Gastrocnemius medialis (tissue), 4 donors: ENCODE data around the gene AP3B2. TPM values are rescaled to one million over a fixed set of nuclear protein-coding genes. Genes with fewer than 3 reads are reported as not detected.

Source experiments
- ATAC-seq, 2 donors: fragments of 150-250 bp; one replicate each; pipeline ENCODE4 v1.9.1; 2016
- DNase-seq, 2 donors: peaks; one replicate each; pipeline ENCODE4 v3.0.0-alpha.2; 2019
- H3K27ac ChIP-seq, 4 donors: fragments of 200-600 bp; sonication (generic); 1 replicate in 1 of 4; 2 replicates in 3 of 4; pipeline ENCODE4 v1.5.1; 2016 to 2018; ENCODE audit warnings: mild to moderate bottlenecking in 2 of 4, moderate library complexity in 1 of 4
- H3K27me3 ChIP-seq, 3 donors: fragments of 200-600 bp; sonication (generic) in 2 of 3; 1 replicate in 1 of 3; 2 replicates in 2 of 3; pipeline versions ENCODE4 v1.5.1 to v1.6.0; 2016 to 2019; ENCODE audit warnings: mild to moderate bottlenecking in 1 of 3, moderate library complexity in 1 of 3
- H3K36me3 ChIP-seq, 2 donors: fragments of 200-600 bp; sonication (generic) in 1 of 2; one replicate each; pipeline ENCODE4 v1.5.1; 2017 to 2018
- H3K4me1 ChIP-seq, 2 donors: fragments of 200-600 bp; sonication (generic) in 1 of 2; one replicate each; pipeline ENCODE4 v1.5.1; 2016 to 2017; ENCODE audit warnings: mild to moderate bottlenecking in 2 of 2
- H3K4me3 ChIP-seq, 4 donors: fragments of 200-600 bp; sonication (generic) in 3 of 4; 1 replicate in 1 of 4; 2 replicates in 3 of 4; pipeline ENCODE4 v1.5.1; 2016 to 2019; ENCODE audit warnings: mild to moderate bottlenecking in 2 of 4
- H3K9me3 ChIP-seq, 3 donors: fragments of 200-600 bp; sonication (generic) in 2 of 3; 1 replicate in 1 of 3; 2 replicates in 2 of 3; pipeline ENCODE4 v1.5.1; 2016 to 2019
- POLR2A ChIP-seq, 2 donors: fragments of 450-650 bp; IDR thresholded peaks; one replicate each; pipeline ENCODE4 v1.6.1; 2017; ENCODE audit warnings: antibody characterized with exemption in 2 of 2, mild to moderate bottlenecking in 2 of 2, moderate library complexity in 2 of 2
- in situ Hi-C, 4 donors: fragments of 200-750 bp; cut with MboI; loops; one replicate each; pipeline versions ENCODE4 v1.15.0 to v1.8.0; 2017; ENCODE audit warnings: low sequenced_read_pairs in 4 of 4
- intact Hi-C: fragments of 100-400 bp; cut with DNase I; formaldehyde crosslinking; loops from one replicate; pipeline ENCODE4 v1.15.1; 2023; ENCODE audit warnings: low total_unique reads
- total RNA-seq, 4 donors: library from RNA; depleted of rRNA; stranded (reverse); fragments of >200 nt; gene quantifications; one replicate each; pipeline versions ENCODE4 v1.1.0 to v1.2.3, GENCODE V29; 2016
- TF ChIP-seq, protein P1 (sequence below), 5 experiments: fragments of 450-650 bp in 3 of 5; fragments of 200-600 bp in 2 of 5; sonication (generic) in 2 of 5; IDR thresholded peaks in 4 of 5; conservative IDR thresholded peaks in 1 of 5; 1 replicate in 4 of 5; 2 replicates in 1 of 5; pipeline ENCODE4 v1.5.1; 2016 to 2019; ENCODE audit warnings: antibody characterized with exemption in 5 of 5, mild to moderate bottlenecking in 3 of 5, moderate library complexity in 3 of 5

AP3B2 gene
- total RNA-seq, 4 donors from 2014 or later = 0.32 TPM; not detected in 3

DNA sequence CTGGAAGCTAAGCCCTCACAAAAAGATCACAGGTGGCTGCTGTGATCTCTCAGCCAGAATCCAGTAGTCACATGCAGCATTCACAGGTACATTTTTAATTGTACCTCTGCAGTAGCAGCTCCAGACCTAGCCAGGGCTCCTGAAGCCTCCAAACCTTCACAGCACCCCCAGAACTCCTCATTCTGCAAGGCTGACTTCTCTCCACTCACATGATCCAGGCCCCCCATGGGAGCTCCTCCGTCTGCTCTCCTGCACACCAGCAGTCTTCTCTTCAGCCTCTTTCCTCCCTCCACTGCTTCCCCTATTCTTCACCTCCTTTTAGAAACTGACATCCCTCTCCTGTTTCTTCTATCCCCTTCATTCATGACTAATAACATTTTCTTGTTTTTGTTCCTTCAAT is 49.3 kb downstream of the AP3B2 start:
- H3K4me1 ChIP-seq = no peaks in the 10 kb centered on the region
- intact Hi-C loops = no loop called here
- DNase-seq (no peak), ATAC-seq (no peak)
- H3K27ac ChIP-seq = no peak overlapping the region
- H3K36me3 ChIP-seq = no peaks in the 10 kb centered on the region
- H3K27me3 ChIP-seq = no peaks in the 10 kb centered on the region
- in situ Hi-C loops = no loop called here
- TF ChIP-seq POLR2A (IDR thresholded peaks at IDR 0.05) = no peak
- TF ChIP-seq, protein P1, sequence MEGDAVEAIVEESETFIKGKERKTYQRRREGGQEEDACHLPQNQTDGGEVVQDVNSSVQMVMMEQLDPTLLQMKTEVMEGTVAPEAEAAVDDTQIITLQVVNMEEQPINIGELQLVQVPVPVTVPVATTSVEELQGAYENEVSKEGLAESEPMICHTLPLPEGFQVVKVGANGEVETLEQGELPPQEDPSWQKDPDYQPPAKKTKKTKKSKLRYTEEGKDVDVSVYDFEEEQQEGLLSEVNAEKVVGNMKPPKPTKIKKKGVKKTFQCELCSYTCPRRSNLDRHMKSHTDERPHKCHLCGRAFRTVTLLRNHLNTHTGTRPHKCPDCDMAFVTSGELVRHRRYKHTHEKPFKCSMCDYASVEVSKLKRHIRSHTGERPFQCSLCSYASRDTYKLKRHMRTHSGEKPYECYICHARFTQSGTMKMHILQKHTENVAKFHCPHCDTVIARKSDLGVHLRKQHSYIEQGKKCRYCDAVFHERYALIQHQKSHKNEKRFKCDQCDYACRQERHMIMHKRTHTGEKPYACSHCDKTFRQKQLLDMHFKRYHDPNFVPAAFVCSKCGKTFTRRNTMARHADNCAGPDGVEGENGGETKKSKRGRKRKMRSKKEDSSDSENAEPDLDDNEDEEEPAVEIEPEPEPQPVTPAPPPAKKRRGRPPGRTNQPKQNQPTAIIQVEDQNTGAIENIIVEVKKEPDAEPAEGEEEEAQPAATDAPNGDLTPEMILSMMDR (IDR thresholded peaks at IDR 0.05 in 4 of 5, conservative IDR thresholded peaks at IDR 0.05 in 1 of 5) = no peak
- no peaks in the 10 kb centered on the region for H3K9me3 ChIP-seq
- no peak overlapping the region for H3K4me3 ChIP-seq

DNA sequence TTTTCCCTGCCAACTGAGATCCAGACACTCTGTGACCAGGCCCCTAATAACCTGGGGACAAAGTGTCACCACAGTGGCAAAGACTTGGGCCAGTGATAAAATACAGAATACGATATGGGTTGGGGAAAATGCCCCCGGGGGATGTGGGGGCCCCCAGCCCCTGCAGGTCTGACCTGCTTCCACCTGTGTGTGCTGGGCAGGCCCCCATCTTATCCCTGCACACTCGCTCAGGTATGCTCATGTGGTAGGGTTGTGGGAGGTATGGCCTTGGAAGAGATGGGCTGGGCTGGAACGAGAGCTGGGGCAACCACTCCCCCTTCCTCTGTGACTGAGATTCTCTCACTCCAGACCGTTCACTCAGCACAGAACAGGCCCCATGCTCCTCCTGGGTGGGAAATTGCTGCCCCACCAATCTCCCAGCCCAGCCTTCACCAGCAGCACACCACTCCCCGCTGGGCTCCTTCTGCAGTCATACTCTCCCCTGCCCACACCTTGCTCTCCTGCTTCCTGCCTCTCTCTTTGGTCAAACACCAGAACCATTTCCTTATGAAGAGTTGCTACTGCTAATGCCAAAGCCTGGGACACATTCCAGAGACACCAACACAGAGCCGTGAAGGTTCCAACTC is 52.9 kb downstream of the AP3B2 start:
- no peak overlapping the region for H3K27ac ChIP-seq
- intact Hi-C loops = no loop called here
- ATAC-seq (no peak), DNase-seq (no peak)
- H3K4me3 ChIP-seq = no peak overlapping the region
- no peaks in the 10 kb centered on the region for H3K36me3 ChIP-seq
- no peaks in the 10 kb centered on the region for H3K4me1 ChIP-seq
- in situ Hi-C loops = no loop called here
- no peaks in the 10 kb centered on the region for H3K9me3 ChIP-seq
- TF ChIP-seq, protein P1 (IDR thresholded peaks at IDR 0.05 in 4 of 5, conservative IDR thresholded peaks at IDR 0.05 in 1 of 5) = no peak
- TF ChIP-seq POLR2A (IDR thresholded peaks at IDR 0.05) = no peak
- H3K27me3 ChIP-seq = no peaks in the 10 kb centered on the region

DNA sequence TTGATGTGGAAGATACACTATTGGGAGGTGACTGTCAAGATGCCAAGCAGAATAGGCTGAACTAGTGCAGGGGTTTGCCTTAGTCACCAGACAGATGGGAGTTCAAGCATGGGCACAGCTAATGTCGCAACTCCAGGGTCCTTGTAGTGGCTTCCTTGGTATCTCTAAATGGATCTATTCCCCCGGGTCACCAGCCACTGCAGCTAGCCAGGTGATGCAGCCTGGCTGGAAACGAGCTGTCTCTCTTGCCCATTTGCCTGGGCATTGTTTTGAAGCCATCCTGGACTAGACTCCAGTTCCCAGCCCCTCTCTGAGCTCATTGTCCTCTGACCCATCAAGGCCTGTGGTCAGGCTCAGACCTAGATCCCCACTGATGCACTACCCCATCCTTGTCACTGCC is 54.1 kb downstream of the AP3B2 start:
- no peak overlapping the region for H3K4me3 ChIP-seq
- H3K9me3 ChIP-seq = no peaks in the 10 kb centered on the region
- H3K36me3 ChIP-seq = no peaks in the 10 kb centered on the region
- DNase-seq (no peak), ATAC-seq (no peak)
- in situ Hi-C loops = no loop called here
- intact Hi-C loops = no loop called here
- H3K27me3 ChIP-seq = no peaks in the 10 kb centered on the region
- no peaks in the 10 kb centered on the region for H3K4me1 ChIP-seq
- TF ChIP-seq, protein P1 (IDR thresholded peaks at IDR 0.05 in 4 of 5, conservative IDR thresholded peaks at IDR 0.05 in 1 of 5) = no peak
- no peak for TF ChIP-seq POLR2A (IDR thresholded peaks at IDR 0.05)
- H3K27ac ChIP-seq = no peak overlapping the region

DNA sequence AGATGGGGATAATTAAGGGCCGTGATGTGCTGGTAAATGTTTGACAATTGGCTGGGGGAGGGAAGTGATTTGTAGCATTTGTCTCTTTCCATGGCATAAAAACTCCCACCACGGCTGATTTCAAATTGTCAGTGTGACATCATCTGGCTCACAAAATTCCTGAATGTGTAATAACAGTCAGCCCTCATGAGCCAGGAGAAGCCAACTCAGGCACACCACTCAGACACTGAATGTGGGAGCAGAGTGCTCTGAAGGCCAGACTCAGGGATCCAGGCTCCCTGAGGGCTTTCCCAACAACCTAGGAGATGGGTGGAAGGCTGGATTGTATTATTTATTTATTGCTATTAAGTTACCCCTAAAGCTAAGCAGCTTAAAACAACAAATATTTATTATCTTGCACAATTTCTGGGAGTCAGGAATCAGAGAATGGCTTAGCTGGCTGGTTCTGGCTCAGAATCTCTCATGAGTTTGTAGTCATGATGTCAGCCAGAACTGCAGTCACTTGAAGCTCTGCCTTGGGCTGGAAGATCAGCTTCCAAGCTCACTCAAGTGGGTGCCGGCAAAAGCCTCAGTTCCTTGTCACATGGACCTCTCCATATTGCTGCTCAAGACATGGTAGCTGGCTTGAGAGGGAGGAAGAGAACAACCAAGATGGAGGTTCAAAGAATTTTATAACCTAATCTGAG is 56.0 kb downstream of the AP3B2 start:
- Histone ChIP-seq H3K27ac (no peak overlapping the region), H3K9me3 (no peaks in the 10 kb centered on the region), H3K27me3 (no peaks in the 10 kb centered on the region), H3K36me3 (no peaks in the 10 kb centered on the region), H3K4me1 (no peaks in the 10 kb centered on the region), H3K4me3 (no peak overlapping the region)
- in situ Hi-C loops = no loop called here
- intact Hi-C loops = no loop called here
- DNase-seq = no peak
- ATAC-seq = no peak
- TF ChIP-seq, protein P1 (IDR thresholded peaks at IDR 0.05 in 4 of 5, conservative IDR thresholded peaks at IDR 0.05 in 1 of 5) = no peak
- no peak for TF ChIP-seq POLR2A (IDR thresholded peaks at IDR 0.05)
